Measurements from ENCODE around the gene PDE4B.

Gene PDE4B

DNA sequence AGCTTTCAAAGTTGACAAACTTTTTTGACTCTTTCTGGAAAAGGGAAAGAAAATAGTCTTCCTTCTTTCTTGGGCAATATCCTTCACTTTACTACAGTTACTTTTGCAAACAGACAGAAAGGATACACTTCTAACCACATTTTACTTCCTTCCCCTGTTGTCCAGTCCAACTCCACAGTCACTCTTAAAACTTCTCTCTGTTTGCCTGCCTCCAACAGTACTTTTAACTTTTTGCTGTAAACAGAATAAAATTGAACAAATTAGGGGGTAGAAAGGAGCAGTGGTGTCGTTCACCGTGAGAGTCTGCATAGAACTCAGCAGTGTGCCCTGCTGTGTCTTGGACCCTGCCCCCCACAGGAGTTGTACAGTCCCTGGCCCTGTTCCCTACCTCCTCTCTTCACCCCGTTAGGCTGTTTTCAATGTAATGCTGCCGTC, 580.5 kb downstream of the PDE4B start:
- no peak for DNase-seq

DNA sequence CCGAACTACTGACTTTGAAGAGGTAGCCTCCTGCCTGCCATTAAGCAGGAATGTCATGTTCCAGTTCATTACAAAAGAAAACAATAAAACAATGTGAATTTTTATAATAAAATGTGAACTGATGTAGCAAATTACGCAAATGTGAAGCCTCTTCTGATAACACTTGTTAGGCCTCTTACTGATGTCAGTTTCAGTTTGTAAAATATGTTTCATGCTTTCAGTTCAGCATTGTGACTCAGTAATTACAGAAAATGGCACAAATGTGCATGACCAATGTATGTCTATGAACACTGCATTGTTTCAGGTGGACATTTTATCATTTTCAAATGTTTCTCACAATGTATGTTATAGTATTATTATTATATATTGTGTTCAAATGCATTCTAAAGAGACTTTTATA, 581.5 kb downstream of the PDE4B start:
- DNase-seq, result no peak

DNA sequence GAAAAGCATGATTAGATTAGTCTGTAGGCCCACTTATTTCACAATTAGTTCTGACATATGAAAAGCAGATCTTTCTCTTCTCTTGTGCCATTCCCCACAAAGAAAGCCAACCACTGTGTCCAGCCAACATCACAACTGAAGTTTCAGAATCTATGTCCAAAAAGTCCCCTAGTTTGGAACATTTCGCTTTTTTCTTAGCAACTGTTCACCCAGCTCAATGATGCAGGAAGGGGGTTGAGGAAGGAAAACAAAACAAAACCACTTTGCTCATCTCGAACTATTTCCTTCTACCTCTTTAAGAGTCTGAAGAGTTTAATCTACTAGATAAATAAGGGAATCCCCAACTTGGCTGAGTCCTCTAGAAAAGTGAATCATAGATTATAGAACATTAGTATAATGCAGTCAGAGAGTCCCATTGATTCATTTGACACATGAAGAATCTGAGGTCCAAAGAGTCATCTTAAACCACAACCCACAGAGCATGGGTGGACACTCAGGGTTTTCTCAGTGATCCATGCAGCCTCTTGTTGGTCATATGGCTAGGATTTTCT, 581.9 kb downstream of the PDE4B start:
- no peak for DNase-seq

- no peak for DNase-seq
These were observed 582.4 kb downstream of the PDE4B start for GRCh38 chr1:66375125-66375524.

GRCh38 chr1:66380452-66381212, 587.9 kb downstream of the PDE4B start:
- no peak for DNase-seq

DNA sequence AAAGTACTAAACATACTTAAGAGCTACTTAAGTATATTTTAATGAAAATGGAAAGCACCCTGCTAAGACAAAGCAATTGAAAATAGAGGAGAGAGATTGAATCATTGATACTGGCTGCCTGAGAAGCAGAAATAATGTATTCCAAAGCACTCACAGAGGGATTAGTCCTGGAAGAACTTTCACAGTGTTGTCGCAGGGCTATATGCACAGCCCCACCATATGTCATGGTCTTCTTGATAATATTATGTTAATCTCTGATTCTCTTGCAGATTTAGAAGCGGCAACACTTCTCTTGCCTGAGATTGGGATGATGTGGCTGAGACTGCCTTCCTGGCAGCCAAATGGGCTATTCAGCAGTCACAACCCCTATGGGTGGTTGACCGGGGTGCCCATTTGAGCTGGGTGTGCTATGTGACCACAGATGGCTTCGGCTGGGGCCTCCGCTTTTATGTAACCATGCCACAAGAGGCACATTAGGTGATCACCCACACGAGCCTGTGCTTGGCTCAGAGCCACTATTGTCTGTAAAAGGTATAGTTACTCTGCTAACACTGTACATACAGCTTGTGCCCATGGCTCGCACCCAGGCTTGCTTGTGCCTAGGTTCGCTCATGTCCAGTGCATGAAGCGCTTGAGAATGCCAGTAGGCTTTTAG, 589.1 kb downstream of the PDE4B start:
- DNase-seq, result no peak

DNA sequence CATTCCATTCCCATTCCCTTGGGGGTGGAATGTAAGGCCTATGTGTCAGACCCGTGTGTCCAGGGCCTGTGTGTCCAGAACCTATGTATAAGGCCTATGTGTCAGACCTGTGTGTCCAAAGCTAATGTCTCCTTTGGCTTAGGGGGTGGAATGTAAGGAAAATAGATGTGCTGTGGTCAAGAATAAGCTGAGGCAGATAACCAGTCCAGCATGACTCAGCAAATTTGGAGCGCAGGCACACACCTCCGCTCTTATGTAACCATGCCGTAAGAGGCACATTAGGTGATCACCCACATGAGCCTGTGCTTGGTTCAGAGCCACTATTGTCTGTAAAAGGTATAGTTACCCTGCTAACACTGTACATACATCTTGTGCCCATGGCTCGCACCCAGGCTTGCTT, 590.5 kb downstream of the PDE4B start:
- DNase-seq, result no peak

GRCh38 chr1:66383611-66384010, 590.9 kb downstream of the PDE4B start:
- DNase-seq, result no peak

GRCh38 chr1:66384258-66384921, 591.7 kb downstream of the PDE4B start:
- DNase-seq, result no peak

DNA sequence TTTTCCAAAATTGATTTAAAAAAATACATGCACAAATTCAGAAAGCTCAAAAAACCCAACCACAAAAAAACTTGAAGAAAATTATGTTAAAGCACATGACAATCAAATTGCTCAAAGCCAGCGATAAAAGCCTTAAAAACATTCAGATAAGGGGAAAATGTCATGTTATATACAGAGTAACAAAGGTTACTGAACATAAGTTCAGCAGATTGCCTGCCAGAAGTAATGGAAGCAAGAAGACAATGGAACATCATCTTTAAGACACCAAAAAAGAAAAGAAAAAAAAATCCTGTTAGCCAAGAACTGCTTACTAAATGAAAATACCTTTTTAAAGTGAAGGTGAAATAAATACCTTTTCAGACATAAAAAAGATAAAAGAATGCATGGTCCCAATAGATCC, 594.0 kb downstream of the PDE4B start:
- no peak for DNase-seq

GRCh38 chr1:66388913-66389312, 596.2 kb downstream of the PDE4B start:
- no peak for DNase-seq

GRCh38 chr1:66393586-66394287, 601.0 kb downstream of the PDE4B start:
- DNase-seq, result no peak

- no peak for DNase-seq
These were observed 601.9 kb downstream of the PDE4B start for GRCh38 chr1:66394603-66395002.

DNA sequence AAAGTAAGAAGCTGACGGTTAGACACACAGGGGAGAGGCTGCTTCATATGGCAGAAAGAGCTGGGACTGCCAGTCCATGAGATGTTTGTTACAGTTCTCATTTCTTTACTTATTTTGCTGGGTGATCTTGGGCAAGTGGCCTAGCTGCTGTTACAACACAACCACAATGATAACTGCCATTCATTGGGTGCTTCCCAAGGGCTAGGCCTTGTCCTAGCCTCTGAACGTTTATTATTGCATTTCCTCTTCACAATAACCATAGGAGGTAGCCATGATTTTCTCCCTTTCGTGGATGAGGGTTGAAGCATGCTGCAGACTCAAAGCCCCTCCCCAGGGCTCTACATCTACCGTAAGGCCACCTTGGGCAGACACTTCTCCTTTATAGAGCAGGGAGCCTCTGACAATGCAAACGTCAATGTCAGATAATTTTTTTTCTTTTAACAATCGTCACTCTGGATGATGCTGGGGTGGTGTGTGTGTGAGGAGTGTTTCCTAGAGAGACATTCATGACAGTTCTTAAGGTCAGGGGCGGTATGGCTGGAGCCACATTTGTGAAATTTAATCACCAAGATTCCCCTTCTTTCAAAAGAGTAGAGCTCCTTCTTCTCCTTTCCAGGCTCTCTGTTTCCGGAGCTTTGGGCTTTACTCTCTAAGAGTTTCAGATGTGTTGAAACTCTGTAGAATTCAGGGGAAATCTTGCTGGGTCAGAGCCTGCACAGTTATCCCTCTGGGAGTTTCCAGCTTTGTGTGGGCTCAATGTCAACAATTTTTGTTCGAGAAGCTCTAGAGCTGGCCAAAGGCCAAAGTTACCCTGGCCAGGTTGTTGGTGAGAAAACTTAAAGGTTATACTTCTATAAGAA, 602.7 kb downstream of the PDE4B start:
- DNase-seq, result no peak

DNA sequence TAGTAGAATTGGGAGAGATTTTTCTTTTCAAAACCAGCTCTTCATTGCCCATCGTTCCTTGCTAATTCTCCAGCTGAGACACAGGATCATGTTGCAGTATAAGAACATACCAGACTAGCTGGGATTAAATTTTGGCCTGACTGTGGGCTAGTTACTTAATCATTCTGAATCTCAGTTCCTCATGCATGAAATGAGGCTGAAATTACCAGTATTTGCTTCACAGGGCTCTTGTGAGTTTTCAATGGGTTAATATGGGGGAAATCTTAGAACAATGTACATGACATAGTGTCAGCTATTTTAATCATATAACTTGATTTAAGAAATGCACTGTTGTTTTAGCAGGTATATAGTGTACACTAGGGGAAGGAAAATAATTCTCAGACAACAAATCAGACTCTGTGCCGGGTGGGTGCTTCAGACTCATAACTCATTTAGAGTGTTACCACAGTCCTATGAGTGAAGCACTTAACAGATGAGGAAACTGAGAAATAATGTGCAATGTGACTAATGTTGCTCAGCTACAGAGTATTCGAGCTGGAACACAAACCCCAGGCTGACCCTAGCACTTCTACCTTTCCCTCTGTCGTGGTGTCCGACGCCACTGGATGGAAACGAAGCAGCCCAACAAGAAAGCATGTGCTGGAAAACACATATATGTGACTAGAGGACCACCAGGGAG, 603.7 kb downstream of the PDE4B start:
- DNase-seq, result no peak

- no peak for DNase-seq
These were observed 604.5 kb downstream of the PDE4B start for GRCh38 chr1:66397192-66397591.

GRCh38 chr1:66399888-66400529, 607.3 kb downstream of the PDE4B start:
- DNase-seq, result no peak

DNA sequence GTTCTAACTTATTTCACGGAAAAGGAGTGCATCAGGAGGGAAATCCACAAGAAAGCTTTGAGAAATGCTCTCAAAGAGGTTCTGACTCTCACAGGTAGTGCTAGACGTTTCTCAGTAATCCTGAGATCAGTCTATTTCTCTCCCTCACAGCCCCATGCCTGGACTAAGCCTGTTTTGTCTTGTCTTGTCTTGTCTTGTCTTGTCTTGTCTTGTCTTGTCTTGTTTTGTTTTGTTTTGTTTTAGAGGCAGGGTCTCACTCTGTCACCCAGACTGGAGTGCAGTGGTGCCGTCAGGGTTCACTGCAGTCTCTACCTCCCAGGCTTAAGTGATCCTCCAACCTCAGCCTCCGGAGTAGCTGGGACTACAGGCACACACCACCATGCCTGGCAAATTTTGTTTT, 608.0 kb downstream of the PDE4B start:
- no peak for DNase-seq

DNA sequence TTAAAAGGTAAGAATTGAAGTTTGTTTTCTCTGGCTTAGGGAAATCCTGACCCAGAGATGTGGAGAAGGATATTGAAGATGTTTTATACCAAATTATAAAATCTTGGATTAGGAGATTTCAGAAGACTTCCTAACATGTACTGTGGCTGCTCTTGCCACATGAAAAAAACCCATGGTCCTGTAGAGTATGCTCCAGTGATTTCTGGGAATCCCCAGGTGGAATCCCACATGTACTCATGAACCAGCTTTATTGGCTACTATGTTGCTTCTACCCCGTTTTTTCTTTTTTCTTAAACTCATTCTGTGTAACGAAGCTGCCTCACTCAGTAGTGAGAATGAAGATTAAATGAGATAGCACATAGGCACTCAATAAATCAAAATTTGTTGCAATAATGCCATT, 608.5 kb downstream of the PDE4B start:
- DNase-seq, result no peak

DNA sequence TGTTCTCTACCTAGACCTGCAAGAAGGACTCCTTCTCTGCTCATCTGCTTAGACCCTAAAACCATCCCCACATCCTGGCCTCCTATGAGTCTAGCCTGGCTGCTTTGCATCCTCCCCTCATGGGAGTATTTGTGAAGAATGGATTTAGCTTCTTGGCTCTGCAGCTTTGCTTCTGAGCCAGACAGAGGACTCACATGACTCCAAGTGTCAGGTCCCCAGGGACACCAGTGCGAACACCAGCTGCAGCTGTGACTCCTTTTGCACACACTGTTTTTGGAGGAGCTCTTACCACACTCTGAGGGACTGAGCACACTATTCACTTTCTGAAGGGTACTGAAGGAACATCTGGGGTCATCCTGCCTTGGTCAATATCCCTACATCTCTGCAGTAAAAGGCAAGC, 609.5 kb downstream of the PDE4B start:
- no peak for DNase-seq

Measured in NCI-H1694 (cell line).